Breast epithelium (tissue), 4 donors: ENCODE measurements around the gene CENPS. TPM values are rescaled to one million over a fixed set of nuclear protein-coding genes. Genes with fewer than 3 reads are reported as not detected.

Experiments
- DNase-seq, 2 donors: peaks; one replicate each; pipeline ENCODE4 v3.0.0-alpha.2; 2019; ENCODE audit warnings: low spot score in 2 of 2
- H3K27ac ChIP-seq, 2 donors: fragments of 200-600 bp; sonication (generic) in 1 of 2; one replicate each; pipeline ENCODE4 v1.5.1; 2016 to 2019; ENCODE audit warnings: mild to moderate bottlenecking in 1 of 2
- H3K27me3 ChIP-seq, 2 donors: fragments of 200-600 bp; sonication (generic) in 1 of 2; one replicate each; pipeline versions ENCODE4 v1.5.1 to v1.6.0; 2017 to 2019; ENCODE audit warnings: control low read depth in 1 of 2, mild to moderate bottlenecking in 1 of 2
- H3K36me3 ChIP-seq: fragments of 200-600 bp; one replicate; pipeline ENCODE4 v1.5.1; 2019
- H3K4me1 ChIP-seq, 2 donors: fragments of 200-600 bp; sonication (generic); one replicate each; pipeline ENCODE4 v1.5.1; 2016 to 2019; ENCODE audit warnings: control low read depth in 1 of 2
- H3K4me3 ChIP-seq, 3 donors: fragments of 200-600 bp; sonication (generic); 1 replicate in 2 of 3; 2 replicates in 1 of 3; pipeline ENCODE4 v1.5.1; 2016 to 2019; ENCODE audit warnings: mild to moderate bottlenecking in 3 of 3, moderate library complexity in 2 of 3
- H3K9me3 ChIP-seq, 2 donors: fragments of 200-600 bp; sonication (generic) in 1 of 2; one replicate each; pipeline ENCODE4 v1.5.1; 2016 to 2019; ENCODE audit warnings: control low read depth in 1 of 2
- POLR2A ChIP-seq: fragments of 450-650 bp; IDR thresholded peaks from one replicate; pipeline ENCODE4 v1.6.1; 2016; ENCODE audit warnings: antibody characterized with exemption, mild to moderate bottlenecking, moderate library complexity
- POLR2AphosphoS5 ChIP-seq, 3 donors: sonication (generic); formaldehyde crosslinking; IDR thresholded peaks; one replicate each; pipeline ENCODE4 v1.6.1; 2017; ENCODE audit warnings: antibody characterized with exemption in 3 of 3
- intact Hi-C: fragments of 100-400 bp; cut with DNase I; formaldehyde crosslinking; loops from one replicate; pipeline ENCODE4 v1.15.1; 2023; ENCODE audit warnings: low total_unique reads
- total RNA-seq, 3 donors: library from RNA; depleted of rRNA; stranded (reverse); fragments of >200 nt; gene quantifications; one replicate each; pipeline ENCODE4 v1.1.0, GENCODE V29; 2016
- TF ChIP-seq, protein P1 (sequence below), 3 donors: fragments of 450-650 bp; IDR thresholded peaks; one replicate each; pipeline ENCODE4 v1.5.1; 2016 to 2017; ENCODE audit warnings: antibody characterized with exemption in 3 of 3, mild to moderate bottlenecking in 3 of 3, moderate library complexity in 3 of 3

Gene CENPS
- total RNA-seq, 3 donors from 2014 or later = 5.9 to 8.8 (median 5.9) TPM

- Histone ChIP-seq H3K9me3 (no peaks in the 10 kb centered on the region), H3K36me3 (no peaks in the 10 kb centered on the region), H3K4me3 (peak overlapping the region in 1 of 3 donors; percentile 32), H3K27ac (peak overlapping the region; percentile 26 to 72), H3K4me1 (no peaks in the 10 kb centered on the region), H3K27me3 (no peaks in the 10 kb centered on the region)
- intact Hi-C loops = loop anchor here (10.0 kb wide), 1 partner anchor 1738 kb away; no protein-coding TSS in a partner anchor
- no peak for DNase-seq
- TF ChIP-seq POLR2A (no peak), POLR2AphosphoS5 (IDR thresholded peaks at IDR 0.05) (no peak)
- TF ChIP-seq, protein P1, sequence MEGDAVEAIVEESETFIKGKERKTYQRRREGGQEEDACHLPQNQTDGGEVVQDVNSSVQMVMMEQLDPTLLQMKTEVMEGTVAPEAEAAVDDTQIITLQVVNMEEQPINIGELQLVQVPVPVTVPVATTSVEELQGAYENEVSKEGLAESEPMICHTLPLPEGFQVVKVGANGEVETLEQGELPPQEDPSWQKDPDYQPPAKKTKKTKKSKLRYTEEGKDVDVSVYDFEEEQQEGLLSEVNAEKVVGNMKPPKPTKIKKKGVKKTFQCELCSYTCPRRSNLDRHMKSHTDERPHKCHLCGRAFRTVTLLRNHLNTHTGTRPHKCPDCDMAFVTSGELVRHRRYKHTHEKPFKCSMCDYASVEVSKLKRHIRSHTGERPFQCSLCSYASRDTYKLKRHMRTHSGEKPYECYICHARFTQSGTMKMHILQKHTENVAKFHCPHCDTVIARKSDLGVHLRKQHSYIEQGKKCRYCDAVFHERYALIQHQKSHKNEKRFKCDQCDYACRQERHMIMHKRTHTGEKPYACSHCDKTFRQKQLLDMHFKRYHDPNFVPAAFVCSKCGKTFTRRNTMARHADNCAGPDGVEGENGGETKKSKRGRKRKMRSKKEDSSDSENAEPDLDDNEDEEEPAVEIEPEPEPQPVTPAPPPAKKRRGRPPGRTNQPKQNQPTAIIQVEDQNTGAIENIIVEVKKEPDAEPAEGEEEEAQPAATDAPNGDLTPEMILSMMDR (IDR thresholded peaks at IDR 0.05) = no peak
Observed at GRCh38 chr1:10386761-10387676, 43.2 kb upstream of the CENPS start.

- DNase-seq = no peak
- H3K4me1 ChIP-seq = no peaks in the 10 kb centered on the region
- intact Hi-C loops = loop anchor here (10.0 kb wide), 1 partner anchor 1737 kb away; no protein-coding TSS in a partner anchor
- H3K27ac ChIP-seq = peak overlapping the region; percentile 26 to 72
- TF ChIP-seq, protein P1 (IDR thresholded peaks at IDR 0.05) = no peak
- TF ChIP-seq POLR2AphosphoS5 (IDR thresholded peaks at IDR 0.05) (no peak), POLR2A (no peak)
- H3K4me3 ChIP-seq = peak overlapping the region in 1 of 3 donors; percentile 32
- H3K27me3 ChIP-seq = no peaks in the 10 kb centered on the region
- H3K36me3 ChIP-seq = no peaks in the 10 kb centered on the region
- no peaks in the 10 kb centered on the region for H3K9me3 ChIP-seq
Observed at GRCh38 chr1:10387677-10388386, 42.4 kb upstream of the CENPS start.

- TF ChIP-seq POLR2A (no peak), POLR2AphosphoS5 (IDR thresholded peaks at IDR 0.05) (no peak)
- TF ChIP-seq, protein P1 (IDR thresholded peaks at IDR 0.05) = no peak
- intact Hi-C loops = loop anchor here (10.0 kb wide), 1 partner anchor 1736 kb away; no protein-coding TSS in a partner anchor
- peak overlapping the region in 1 of 2 donors; percentile 8 for H3K27ac ChIP-seq
- H3K4me3 ChIP-seq = no peak overlapping the region
- no peaks in the 10 kb centered on the region for H3K9me3 ChIP-seq
- no peaks in the 10 kb centered on the region for H3K27me3 ChIP-seq
- H3K36me3 ChIP-seq = no peaks in the 10 kb centered on the region
- H3K4me1 ChIP-seq = no peaks in the 10 kb centered on the region
- DNase-seq = no peak
Observed at GRCh38 chr1:10388387-10388715, 41.9 kb upstream of the CENPS start.

GRCh38 chr1:10389271-10389973, 40.8 kb upstream of the CENPS start:
- intact Hi-C loops = loop anchor here (10.0 kb wide), 1 partner anchor 1735 kb away; no protein-coding TSS in a partner anchor
- H3K27me3 ChIP-seq = no peaks in the 10 kb centered on the region

More at GRCh38 chr1:10389271-10389973, 40.8 kb upstream of the CENPS start:
- Histone ChIP-seq H3K4me3 (no peak overlapping the region), H3K9me3 (peaks cover 0 to 6% of the 10 kb centered on the region in 2 donors), H3K27ac (no peak overlapping the region), H3K4me1 (no peaks in the 10 kb centered on the region), H3K36me3 (no peaks in the 10 kb centered on the region)
- no peak for DNase-seq
- TF ChIP-seq, protein P1 (IDR thresholded peaks at IDR 0.05) = no peak
- TF ChIP-seq POLR2A = no peak
- no peak for TF ChIP-seq POLR2AphosphoS5 (IDR thresholded peaks at IDR 0.05)
